SKM-1 treated with dmso at 0.1 percent for 144 hours (cell line): Measurements from ENCODE around the gene SKOR2.

Experiments
- DNase-seq: peaks from one replicate; lab custom pipeline; 2025; ENCODE audit not compliant: unreplicated experiment; lab: John Stamatoyannopoulos, UW

The SKOR2 gene, protein sequence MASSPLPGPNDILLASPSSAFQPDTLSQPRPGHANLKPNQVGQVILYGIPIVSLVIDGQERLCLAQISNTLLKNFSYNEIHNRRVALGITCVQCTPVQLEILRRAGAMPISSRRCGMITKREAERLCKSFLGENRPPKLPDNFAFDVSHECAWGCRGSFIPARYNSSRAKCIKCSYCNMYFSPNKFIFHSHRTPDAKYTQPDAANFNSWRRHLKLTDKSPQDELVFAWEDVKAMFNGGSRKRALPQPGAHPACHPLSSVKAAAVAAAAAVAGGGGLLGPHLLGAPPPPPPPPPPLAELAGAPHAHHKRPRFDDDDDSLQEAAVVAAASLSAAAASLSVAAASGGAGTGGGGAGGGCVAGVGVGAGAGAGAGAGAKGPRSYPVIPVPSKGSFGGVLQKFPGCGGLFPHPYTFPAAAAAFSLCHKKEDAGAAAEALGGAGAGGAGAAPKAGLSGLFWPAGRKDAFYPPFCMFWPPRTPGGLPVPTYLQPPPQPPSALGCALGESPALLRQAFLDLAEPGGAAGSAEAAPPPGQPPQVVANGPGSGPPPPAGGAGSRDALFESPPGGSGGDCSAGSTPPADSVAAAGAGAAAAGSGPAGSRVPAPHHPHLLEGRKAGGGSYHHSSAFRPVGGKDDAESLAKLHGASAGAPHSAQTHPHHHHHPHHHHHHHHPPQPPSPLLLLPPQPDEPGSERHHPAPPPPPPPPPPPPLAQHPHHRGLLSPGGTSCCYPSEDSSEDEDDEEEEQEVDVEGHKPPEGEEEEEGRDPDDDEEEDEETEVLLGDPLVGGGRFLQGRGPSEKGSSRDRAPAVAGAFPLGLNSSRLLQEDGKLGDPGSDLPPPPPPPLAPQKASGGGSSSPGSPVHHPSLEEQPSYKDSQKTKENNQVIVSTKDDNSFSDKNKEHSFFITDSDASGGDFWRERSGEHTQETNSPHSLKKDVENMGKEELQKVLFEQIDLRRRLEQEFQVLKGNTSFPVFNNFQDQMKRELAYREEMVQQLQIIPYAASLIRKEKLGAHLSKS

DNA sequence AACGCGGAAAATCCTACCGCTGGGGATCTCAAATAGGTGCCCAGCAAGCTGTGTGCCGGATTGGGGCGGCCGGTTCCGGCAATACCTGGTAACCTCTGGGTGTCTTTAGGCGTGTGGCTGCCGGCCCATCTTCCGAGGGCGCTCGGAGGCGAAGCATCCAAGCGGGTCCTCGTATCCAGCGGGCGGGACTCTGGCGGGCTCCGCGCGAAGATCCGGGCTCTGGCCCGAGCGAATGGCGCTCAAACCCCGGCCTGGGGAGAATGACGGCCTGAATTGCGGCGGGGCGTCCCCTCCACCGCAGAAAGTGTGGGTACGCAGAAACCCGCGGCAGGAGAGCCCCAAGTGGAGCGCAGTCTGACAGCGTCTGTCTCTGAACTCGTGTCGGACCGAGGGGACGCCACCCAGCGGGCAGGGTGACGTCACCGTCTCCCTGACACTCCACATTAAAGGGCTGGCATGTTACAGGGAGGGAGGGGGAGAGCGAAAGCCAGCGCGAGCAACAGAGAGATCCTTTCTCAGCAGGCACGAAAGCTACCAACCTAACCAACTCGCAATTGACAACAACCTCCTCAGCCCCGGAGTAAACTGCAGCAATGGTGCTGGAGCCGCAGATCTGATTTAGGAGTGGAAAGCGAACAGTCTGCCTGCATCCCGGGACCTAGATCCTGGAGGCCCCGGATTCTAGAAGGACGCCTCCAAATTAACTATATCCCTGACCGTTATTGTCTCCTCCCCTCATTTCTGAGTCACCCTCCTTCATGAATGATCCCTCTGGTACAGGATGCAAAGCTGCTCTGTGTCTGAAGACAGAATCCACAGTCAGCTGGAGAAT, at the start of gene SKOR2:
Gene SKOR2 (minus strand): TSS at position 372 of the 832 bp plus-strand sequence. CDS start 2,477 bp downstream, outside the sequence.
- DNase-seq = no peak

DNA sequence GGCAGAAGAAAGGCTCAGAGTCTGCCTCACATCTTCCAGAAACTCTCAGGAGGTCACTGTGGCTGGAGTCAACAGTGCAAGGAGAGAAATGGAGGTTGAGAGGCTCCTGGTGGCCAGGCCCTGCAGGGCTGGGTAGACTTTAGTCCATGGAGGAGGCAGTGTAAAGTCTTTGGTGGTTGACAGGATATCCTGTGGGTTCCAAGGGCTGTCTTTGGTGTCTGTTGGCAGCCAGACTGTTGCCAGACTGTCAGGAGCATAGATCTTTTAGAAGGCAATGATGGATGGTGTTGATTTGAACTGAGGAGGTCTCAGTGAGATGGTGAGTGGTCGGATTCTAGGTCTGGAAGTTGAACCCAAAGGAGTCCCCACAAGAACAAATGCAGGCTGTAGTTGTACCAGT, 45.0 kb upstream of the SKOR2 start:
- DNase-seq = no peak

DNA sequence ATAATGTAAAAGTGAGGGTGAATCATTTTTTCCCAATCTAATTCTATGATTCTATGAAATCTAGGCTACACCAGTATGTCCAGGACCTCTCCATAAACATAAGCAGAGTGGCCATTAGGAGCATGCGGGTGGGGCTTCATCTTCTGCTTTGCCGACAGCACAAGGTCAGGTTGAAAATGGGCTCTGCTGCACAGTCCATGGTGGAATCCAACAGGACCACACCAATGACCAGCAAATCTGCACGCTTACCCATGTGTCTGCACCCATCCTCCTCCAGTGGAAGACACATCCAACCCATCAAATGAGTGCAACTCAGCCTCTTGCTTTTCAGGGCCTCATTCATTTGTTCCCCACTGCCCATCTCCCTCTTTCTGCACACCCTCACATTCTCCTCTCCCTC, 43.3 kb upstream of the SKOR2 start:
- DNase-seq = no peak

DNA sequence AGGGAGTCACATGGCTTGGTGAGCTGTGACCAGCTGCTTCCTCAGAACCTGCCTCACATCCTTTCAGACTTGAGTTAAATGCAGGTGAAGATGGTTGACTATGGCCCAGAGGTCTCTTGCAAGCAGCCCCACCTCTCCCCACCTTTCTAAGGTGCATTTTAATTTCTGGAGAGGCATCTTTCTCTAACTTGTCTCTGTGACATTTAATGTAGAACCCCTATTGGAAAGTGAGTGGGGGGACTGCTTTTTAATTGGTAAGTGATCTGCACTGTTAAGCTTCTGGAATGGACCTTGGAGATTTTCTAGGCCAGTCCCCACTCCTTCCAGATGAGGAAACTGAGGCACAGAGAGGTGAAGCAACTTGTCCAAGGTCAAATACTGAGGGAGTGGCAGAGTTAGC, 37.3 kb upstream of the SKOR2 start:
- no peak for DNase-seq

DNA sequence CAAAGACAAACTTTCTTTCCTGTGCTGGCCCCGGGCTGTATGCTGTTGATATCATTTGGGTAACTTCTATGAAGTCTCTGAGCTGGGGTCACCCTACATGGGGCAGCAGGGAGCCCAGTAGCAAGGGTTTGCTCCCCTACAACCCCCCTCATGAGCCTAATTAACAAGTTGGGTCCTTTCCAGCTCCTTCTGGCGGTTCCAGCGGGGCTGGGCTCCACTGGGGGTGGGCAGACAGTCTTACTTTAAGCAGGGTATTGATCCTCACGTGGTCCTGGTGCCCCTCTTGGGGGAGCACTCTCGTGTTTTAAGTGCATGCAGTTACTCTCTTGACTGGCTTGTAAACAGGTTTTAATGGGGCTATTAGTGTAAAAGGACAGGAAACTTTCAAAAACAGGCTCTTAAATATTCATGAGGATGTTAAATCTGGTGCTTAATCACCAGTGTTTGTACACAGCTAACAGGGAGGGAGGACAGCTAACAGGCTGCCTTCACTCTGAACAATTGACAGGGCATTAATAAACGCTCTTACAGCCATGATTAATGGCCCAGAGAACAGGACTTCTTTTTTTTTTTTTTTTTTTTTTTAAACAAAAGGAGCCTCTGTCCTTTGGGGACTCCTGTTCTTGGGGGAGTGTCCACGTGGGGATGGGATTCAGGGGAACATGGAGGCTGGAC, 36.6 kb upstream of the SKOR2 start:
- no peak for DNase-seq

DNA sequence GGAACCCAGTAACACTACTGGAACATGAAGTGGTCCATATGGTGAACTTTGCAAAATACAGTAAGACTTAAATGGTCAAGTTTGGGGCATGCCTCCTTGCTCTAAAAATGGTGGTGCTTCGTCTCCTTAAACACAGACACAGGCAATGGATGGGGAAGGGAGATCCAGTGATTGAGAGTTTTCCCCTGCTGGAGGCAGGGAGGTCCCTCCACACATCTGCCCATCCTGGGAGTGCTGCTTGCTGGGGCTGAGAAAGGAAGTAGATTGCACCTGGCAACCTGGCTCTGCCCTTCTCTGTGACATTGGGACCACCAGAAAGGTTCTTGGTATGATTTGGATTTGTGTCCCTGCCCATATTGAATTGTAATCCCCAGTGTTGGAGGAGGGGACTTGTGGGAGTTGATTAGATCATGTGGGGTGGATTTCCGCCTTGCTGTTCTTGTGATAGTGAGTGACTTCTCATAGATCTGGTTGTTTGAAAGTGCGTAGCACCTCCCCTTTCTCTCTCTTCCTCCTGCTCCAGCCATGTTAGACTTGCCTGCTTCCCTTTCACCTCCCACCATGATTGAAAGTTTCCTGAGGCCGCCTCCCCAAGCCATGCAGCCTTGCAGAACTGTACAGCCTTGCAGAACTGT, 35.4 kb upstream of the SKOR2 start:
- DNase-seq = no peak

DNA sequence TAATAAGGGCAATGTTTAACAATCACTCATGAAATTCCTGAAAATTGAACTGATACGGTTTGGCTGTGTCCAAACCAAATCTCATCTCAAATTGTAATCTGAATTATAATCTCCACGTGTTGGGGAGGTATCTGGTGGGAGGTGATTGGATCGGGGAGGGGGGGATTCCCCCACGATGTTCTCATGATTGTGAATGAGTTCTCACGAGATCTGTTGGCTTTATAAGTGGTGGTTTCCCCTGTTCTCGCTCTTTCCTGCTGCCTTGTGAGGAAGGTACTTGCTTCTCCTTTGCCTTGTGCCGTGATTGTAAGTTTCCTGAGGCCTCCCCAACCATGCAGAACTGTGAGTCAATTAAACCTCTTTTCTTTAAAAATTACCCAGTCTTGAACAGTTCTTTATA, 34.0 kb upstream of the SKOR2 start:
- DNase-seq = no peak

DNA sequence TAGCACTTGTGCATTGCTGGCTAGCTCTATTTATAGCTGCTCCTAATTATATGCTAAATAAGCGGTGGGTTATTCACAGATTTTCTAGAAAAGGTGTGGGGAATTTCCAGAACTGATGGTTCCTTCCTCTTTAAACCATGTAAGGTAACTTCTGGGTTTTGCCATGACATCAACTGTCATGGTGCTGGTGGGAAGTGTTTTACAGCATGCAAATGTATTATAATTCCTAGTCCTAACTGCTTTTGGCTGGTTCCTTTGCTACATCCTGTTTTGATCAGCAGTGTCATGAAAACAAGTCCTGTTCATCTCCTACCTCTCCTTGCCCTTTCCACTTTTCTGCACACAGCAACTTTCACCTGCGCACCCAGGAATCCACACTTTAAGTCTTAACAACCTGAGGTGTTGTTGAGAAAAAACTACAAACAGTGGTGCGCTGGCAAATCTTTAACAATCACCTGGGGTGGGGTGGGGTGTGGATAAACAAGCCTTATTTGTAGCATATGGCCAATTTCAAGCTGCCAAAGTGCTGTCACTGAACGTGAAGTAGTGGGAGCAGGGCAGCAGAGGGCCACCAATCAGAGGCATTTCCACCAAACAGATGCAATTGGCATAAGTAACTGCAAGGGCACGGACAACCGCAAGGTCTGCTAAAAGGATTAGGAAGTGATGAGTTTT, 33.4 kb upstream of the SKOR2 start:
- DNase-seq = no peak

DNA sequence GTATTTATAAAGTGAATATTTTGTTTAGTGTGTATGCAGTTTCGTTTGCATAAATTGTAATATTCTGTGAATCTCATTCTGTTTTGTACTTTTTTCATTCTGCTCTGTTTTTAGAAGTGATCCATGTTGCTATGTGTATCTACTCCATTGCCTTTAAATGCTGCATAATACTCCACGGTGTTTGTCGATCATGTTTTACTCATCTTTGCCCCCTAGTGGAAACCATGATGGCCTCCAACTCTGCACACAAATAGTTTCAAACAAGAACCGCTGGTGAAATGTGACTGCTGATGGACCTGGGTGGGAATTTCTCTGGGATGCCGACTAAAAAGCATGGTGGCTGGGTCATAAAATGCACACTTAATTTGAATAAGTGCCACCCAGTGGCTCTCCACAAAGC, 32.0 kb upstream of the SKOR2 start:
- DNase-seq = no peak

DNA sequence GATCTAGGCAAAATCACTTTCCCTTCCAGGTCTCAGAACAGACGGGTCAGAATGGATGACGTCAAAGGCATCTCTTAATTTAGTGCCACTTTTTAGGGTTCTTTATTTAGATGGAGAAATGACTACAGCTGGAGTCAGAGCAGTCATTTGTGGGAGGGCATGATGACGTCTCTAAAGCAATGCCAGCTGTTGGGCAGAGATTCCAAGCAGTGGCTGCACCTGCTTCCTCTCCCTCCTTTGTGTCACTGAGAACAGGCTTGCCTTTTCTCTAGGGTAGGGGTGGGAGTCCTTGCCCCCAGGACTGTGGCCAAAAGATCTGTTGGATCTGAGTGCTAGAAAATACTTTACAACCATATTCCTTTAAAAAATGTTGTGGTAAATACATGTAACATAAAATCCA, 28.7 kb upstream of the SKOR2 start:
- DNase-seq = no peak

DNA sequence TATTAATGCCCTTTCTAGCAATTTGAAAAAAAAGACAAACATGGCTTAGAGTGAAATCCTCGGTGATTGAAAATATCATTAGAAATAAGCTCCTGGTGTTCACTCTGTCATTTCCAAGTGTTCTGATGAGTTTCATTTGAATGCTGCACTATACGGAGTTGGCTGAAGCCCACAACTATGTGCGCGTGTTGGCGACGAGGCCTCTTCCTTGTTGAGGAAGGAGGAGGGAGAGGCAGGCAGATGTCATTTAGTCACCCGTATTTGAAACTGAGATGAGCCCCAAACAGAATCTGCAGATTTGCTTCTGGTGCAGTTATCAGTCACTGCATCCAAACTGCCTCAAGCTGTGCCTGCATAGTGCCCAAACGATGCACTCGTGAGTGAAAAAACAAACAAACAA, 23.5 kb upstream of the SKOR2 start:
- DNase-seq = no peak

DNA sequence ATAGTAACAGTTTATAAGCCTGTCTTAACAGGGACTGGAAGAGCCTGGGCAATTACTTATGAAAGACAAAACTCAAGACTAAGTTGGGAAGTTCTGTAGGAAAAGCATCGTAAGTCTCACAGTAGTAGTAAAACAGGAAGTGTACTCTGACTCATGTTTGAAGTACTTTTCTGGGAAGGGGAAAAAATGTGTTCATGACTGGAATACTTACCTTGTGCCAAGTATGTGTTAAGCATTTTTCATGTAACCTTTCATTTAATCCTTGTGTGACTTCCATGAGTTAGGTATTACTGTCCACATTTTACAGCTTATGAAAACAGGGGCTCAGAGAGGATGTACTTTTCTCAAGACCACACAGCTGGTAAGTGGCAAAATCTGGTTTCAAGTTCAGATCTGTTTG, 13.7 kb upstream of the SKOR2 start:
- no peak for DNase-seq

DNA sequence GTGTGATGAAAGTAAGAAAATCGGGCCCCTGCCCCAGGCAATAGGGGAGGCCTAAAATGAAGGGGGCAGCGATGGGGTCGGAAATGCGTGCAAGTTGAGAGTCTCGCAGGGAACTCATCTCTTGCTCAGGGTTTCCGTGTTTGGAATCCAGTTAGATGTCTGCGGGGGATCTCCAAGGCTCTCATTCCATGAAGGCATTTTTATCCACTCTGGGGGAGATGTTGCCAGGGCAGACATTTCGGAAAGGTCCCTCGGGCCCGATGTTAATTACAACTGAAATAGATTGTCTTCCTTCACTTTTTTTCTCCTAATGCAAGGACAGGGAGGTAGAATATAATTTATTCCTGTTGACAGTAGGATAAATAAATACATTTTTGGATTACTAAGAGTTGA, 12.8 kb upstream of the SKOR2 start:
- no peak for DNase-seq

DNA sequence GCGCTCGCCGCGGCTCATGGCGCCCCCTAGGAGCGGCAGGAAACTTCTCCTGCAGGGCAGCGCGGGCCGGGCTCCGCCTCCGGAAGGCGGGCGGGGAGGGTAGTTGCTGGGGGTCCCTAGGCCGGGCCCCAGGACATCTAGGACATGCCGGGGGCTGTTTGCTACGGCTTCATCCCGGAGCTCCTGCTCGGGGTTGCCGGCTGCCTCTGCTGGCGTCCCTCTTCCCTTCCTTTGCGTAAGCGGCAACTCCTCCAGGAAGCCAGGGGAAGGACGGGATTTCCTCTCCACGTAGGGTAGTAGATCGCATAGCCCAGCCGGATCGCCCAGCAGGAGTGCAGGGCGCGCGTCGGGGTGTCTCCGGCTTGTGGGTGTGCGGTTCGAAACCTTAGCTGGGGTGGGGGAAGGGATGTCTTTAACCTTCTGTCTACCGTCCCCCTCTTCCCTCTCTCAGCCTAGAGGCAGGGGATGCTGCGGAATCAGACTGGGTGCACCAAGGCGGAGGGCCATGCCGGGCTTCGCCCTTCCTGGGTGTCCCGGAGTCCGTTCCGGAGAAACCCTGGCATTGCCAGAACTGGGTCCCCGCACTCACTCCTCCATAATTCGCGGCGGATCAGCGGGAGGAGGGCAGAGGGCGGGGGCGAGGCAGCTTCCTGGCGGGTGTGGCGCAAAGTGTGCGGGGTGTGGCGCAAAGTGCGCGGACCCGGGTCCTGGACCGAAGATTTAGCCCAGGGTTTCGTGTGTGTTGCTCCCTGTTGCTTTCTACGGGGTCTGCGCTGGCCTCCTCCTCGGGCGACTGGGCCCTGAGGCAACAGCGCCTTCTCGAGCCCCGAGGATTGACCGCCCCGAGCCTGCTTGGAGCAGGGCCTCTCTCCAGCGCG, 12.2 kb upstream of the SKOR2 start:
- DNase-seq = no peak

DNA sequence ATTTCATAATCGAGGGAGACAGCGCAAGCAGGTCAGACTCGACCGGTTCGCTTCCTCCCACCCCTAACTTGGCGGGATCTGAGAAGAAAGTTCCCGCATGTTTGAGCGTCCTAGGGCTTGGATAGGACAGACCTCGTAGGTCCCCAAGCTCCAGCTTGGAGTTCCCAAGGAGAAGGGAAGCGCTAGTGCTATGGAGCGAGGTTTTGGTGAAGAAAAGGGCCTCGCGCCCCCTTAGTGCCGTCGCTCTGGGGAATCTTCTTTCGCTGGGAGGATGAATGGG, 11.6 kb upstream of the SKOR2 start:
- DNase-seq = no peak

DNA sequence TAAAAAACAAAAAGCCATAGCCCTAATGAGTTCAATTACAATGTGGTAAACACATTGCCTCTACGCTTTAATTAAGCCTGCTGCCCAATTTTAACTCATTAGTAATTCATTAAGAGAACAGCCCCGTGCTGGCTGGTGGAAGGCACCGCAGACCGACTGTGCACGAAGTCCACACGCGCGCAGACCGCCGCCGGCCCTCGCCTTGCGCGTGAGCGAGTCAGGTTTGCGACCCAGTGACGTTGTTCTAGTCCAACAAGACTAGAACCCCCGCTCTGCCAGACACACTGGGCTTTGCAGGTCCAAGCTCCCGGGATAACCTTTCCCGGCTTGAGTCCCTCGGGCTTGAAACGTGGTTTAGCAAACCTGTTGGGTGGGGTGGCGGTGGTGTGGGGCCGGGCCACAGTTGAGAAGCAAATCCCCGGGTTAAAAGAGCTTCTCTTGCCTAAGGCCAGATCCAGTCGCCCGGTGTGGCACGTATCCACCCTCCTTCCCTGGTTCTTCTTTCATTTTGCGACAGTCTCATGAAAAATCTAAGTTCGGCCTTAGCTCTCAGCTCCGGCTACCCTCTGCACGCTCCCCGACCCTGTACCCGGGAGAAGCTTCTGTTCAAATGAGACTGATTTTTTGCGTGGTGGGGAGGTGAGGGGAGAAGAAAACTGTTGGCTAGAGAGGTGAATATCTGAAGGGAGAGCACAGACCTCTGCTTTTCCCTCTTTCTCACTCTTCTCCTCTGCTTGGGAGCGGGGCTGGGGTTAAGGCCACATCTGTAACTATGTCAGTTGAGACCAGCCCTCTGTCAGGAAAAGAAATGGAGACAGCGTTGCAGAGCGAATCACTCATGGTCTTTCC, 11.1 kb upstream of the SKOR2 start:
- DNase-seq = no peak

DNA sequence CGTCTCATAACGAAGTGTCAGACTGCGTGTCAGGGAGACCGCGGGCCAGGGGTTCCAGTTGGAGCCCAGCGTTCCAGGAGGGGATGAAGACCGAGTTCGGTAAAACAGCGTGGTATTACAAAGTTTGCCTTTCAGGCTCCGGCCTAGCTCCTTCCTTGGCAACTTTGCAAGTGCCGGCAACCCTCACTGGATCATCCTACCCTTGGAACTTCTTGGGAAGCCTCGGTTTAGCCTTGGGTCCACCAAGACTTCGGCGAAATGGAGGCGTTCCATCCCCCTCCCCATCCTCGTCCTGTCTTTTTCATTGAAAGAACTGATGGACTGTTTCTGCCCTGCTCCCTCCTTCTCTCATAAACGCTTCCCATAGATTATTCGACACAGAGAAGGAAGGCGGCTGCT, 10.4 kb upstream of the SKOR2 start:
- DNase-seq = no peak
